GM12878 (cell line): Measurements from ENCODE around the gene TCF4.

Source experiments
- CEBPB ChIP-seq, 2 experiments: fragments of 150-350 bp in 1 of 2; IDR thresholded peaks; 2 replicates each; pipeline ENCODE4 v1.6.1; 2012 to 2014; ENCODE audit warnings: low read depth in 2 of 2, low read length in 2 of 2, borderline replicate concordance in 1 of 2, inconsistent platforms in 1 of 2
- RAD21 ChIP-seq: IDR thresholded peaks from 2 replicates; pipeline ENCODE4 v1.6.1; 2011; ENCODE audit warnings: mild to moderate bottlenecking, low read depth, low read length, moderate library complexity; ENCODE audit not compliant: insufficient read depth
- TF ChIP-seq, protein P1 (sequence below): fragments of 450-650 bp; IDR thresholded peaks from 2 replicates; pipeline ENCODE4 v1.6.1; 2017; ENCODE audit warnings: mild to moderate bottlenecking

GRCh38 chr18:55206927-55207326, 381.1 kb downstream of the TCF4 start:
- TF ChIP-seq, protein P1, sequence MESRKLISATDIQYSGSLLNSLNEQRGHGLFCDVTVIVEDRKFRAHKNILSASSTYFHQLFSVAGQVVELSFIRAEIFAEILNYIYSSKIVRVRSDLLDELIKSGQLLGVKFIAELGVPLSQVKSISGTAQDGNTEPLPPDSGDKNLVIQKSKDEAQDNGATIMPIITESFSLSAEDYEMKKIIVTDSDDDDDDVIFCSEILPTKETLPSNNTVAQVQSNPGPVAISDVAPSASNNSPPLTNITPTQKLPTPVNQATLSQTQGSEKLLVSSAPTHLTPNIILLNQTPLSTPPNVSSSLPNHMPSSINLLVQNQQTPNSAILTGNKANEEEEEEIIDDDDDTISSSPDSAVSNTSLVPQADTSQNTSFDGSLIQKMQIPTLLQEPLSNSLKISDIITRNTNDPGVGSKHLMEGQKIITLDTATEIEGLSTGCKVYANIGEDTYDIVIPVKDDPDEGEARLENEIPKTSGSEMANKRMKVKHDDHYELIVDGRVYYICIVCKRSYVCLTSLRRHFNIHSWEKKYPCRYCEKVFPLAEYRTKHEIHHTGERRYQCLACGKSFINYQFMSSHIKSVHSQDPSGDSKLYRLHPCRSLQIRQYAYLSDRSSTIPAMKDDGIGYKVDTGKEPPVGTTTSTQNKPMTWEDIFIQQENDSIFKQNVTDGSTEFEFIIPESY: no peak
- TF ChIP-seq CEBPB (IDR thresholded peaks at IDR 0.05; ENCODE audit: borderline replicate concordance in 1 of 2, low read depth in 2 of 2, low read length in 2 of 2): no peak
- TF ChIP-seq RAD21: no peak
